ENCODE data around the gene TBC1D9B.

GRCh38 chr5:179817890-179818745 is 89.6 kb downstream of the TBC1D9B start:
- no peak for TF ChIP-seq CTCF (IDR thresholded peaks at IDR 0.05)
- no peak for TF ChIP-seq POLR2A (IDR thresholded peaks at IDR 0.05)
